SH-SY5Y (cell line): ENCODE results near the gene PARP14.
A peak's percentile ranks its signal among the peaks of the same experiment; 100 is the strongest.

ENCODE experiments used
- GATA2 ChIP-seq: IDR thresholded peaks from 2 replicates; pipeline ENCODE4 v1.6.1; 2011; ENCODE audit warnings: mild to moderate bottlenecking, low read depth, low read length
- GATA3 ChIP-seq: IDR thresholded peaks from 2 replicates; pipeline ENCODE4 v1.6.1; 2011; ENCODE audit warnings: low read depth, mild to moderate bottlenecking, low read length, moderate library complexity

GRCh38 chr3:122665226-122665786 lies 15.3 kb upstream of the PARP14 start:
- TF ChIP-seq GATA2, result no peak; the same call in 1 of the 2 replicates
- TF ChIP-seq GATA3, result peak; percentile 78
